Fibroblast of lung (primary cell): ENCODE results near the gene TRIB2.

ENCODE experiments used
- EZH2 ChIP-seq: IDR thresholded peaks from 2 replicates; pipeline ENCODE4 v1.5.1; 2012; ENCODE audit warnings: low read length, control low read depth, mild to moderate bottlenecking; ENCODE audit errors: missing control alignments
- TF ChIP-seq, protein P1 (sequence below), 2 donors: IDR thresholded peaks in 1 of 2; conservative IDR thresholded peaks in 1 of 2; 1 replicate in 1 of 2; 2 replicates in 1 of 2; pipeline ENCODE4 v1.5.1; 2011 to 2012; ENCODE audit warnings: low read length in 2 of 2, control low read depth in 1 of 2, inconsistent platforms in 1 of 2, low read depth in 1 of 2, mild to moderate bottlenecking in 1 of 2

GRCh38 chr2:12732651-12733050, 15.9 kb downstream of the TRIB2 start:
- TF ChIP-seq, protein P1, sequence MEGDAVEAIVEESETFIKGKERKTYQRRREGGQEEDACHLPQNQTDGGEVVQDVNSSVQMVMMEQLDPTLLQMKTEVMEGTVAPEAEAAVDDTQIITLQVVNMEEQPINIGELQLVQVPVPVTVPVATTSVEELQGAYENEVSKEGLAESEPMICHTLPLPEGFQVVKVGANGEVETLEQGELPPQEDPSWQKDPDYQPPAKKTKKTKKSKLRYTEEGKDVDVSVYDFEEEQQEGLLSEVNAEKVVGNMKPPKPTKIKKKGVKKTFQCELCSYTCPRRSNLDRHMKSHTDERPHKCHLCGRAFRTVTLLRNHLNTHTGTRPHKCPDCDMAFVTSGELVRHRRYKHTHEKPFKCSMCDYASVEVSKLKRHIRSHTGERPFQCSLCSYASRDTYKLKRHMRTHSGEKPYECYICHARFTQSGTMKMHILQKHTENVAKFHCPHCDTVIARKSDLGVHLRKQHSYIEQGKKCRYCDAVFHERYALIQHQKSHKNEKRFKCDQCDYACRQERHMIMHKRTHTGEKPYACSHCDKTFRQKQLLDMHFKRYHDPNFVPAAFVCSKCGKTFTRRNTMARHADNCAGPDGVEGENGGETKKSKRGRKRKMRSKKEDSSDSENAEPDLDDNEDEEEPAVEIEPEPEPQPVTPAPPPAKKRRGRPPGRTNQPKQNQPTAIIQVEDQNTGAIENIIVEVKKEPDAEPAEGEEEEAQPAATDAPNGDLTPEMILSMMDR (conservative IDR thresholded peaks at IDR 0.05 in 1 of 2, IDR thresholded peaks at IDR 0.05 in 1 of 2; ENCODE audit: low read depth in 1 of 2, low read length in 2 of 2) = no peak
- TF ChIP-seq EZH2 = no peak
